ENCODE data around the gene APBB2.

Gene APBB2

DNA sequence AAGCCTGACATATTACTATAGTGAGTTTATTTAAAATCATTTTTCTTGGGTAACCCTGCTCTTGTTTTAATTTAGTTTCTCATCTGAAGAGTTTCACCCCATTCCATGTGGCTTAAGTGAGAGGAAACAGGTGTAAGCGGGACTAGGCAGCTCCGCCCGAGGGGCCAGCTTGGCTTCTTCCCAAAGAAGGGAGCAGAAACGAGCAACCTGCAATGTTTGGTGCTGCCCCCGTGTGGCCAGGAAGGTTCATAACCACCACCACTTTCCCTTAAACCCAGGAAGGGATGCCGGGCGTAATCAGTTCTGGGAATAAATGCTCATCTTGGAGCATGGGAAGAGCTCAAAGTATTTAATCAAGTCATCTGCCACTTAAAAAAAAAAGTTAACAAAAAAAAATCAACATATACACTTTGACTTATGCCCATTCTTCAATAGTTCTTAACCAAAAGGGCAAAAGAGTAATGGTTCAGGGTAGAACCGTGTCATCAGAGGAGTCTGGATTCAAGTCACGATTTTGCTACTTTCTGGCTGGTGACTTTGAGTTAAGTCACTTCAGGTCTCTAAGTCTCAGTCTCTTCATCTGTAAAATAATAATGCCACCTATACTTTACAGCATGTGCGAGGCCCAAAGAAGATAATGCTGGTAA, 316.7 kb downstream of the APBB2 start:
- peak; percentile 19 for DNase-seq (ENCODE audit: low read depth)

DNA sequence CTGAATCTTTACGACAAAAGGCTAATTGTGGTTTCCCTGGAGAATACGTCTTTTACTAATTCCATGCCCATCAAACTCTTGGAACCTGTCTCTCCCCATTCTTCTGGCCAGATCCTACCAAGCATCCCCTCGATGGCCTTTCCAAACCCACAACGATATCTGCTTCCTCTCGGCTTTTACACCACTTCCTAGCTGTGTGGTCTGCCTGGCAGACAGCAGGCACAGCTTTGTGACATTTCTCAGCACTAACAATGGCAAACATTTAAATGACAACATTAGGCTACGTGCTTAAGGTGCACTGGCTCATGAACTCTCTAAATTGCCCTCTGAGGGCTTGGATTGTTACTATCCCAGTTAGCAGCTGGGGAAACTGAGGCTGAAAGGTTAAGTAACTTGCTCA, 323.6 kb downstream of the APBB2 start:
- DNase-seq (ENCODE audit: low read depth): no peak

DNA sequence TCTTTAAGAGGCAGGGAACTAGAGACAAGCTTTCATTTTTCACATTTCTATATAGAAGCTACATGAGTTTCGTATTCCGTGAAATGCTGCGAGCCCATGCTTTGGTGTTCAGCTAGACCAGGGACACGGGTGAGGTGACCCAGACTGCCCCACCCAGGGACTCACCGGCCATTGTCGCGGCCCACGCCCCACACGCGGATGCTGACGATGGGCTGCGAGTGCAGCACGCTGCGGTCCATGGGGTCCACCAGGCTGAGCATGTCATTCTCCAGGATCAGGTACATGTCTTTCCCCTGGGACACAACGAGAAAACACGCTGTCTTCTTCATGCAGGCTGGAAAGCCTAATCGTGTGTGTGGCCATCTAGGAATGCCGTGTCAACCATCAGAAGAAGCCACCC, 324.1 kb downstream of the APBB2 start:
- no peak for DNase-seq (ENCODE audit: low read depth)

DNA sequence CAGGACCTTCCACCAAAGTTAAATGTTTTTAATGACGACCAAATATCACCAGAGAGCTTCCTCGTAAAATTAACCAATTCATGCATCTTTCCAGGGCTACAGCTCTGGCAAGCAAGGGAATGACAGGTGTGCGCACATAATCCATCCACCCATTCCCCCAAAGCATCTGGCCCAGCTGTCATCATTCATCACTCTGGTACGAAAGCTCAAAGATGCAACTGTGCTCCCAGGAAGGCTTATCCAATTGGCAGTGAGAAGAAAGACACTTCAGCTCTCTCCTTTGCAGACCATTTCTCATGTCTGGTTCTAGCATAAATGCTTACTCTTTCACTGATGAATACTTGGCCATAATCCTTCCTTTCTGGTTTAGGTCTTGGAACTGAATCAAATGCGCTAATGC, 325.4 kb downstream of the APBB2 start:
- DNase-seq (ENCODE audit: low read depth): no peak

DNA sequence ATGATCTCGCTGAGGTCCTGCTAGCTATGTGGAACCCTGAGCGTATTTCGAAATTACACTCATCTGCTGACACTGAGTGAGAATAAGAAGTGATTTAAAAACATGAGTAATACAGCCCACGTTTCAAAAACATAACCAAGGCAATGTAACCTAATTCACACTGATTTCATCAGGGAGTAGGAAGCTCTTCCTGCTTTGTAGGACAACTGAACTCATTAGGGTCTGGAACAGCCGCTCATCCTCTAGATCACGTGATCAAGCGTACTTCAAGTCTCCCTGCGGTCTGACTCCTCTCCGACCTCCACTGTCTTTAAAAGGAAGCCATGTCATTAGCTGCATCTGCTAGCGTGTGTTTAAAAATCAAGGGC, 326.6 kb downstream of the APBB2 start:
- no peak for DNase-seq (ENCODE audit: low read depth)

DNA sequence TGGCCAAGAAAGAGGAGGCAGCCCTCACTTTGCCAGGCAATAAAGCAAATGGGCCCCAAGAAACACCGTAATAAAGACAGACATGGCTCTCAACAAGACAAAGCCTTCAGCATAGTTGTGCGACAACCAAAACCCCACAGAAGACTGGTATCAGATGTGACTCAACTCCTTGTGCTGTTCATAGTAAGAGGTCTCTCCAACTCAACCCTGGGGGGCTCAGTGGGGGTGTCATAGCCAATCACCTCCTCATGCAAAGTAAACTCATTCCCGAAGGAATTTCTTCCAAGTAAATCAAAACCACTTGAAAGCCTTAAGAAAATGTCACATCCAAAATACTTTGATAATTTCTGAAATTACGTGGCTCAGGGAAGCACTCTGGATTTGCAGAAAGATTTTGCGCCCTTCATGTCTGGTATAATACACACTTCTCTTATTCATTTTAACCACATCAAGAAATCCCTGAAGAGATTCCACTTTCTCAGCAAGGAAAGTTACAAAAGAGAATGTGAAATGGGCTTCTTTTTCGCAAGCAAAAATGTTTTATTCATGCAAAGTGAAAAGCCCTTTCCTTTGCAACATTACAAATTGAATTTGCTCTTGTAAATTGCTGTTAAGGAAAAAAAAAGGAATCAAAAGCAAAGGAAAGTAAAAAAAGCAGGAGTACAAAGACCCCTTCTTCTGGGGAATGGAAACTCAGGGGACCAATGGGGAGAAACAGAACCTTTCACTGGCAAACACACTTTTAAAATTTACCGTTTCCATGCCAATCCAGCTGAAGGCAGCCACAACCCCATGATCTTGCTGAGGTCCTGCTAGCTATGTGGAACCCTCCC, 327.2 kb downstream of the APBB2 start:
- DNase-seq (ENCODE audit: low read depth): no peak

DNA sequence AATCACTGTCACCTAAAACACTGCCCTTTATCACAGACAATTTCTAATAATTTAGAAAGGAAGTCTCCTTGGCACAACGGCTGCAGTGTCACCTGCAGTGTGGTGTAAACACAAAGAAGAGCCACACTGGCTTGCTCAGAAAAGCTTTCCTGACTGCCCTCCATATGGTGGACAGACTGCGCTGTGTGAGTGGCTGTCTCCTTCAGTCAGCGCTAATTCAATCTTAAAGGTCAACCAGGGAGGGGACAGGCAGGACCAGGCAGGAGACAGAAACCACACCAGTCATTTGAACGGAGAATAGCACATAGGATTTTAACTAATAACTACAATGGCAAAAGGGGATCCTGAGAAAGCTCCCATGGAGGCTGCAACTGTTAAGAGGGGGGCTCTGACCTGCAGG, 332.5 kb downstream of the APBB2 start:
- DNase-seq (ENCODE audit: low read depth): no peak

DNA sequence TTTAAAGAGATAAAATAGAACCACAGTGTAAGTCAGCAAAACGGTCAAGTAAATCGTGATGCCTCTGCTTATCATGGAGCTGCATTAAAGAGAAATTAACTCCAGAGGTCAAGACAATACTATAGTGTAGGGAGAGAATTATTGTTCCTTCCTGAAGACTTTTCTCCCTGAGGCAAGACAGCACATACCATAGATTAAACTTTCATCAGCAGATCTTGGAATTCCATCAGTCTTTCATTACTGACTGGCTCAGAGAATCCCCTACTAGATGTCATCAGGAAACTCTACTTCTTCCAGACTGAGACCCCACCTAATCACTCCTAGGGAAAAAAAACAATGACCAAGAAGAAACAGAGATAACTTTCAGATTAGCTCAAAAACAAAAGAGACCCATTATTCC, 333.2 kb downstream of the APBB2 start:
- DNase-seq (ENCODE audit: low read depth): no peak

DNA sequence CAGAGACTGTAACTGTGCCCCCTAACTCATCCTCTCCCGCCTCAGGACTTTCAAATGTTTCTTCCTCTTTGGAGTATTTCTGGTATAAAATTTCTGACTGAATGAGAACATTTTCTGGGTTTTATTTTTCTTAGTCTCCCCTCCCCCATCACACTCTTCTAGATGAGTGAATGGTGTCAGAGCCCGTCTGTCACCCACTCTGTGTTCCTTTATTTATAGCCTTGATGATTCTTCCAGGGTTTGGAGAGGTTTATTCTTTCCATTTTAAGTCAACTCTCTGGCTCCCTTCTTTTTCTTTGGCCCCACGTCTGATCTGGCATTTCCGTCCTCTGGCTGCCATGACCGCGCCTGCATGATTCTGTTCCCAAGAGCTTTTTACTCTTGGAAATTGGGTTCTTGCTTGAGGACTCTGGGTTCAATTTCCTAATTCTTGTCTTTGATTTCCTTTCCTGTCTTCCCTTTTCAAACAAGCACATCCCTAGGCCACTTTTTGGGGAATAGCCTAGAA, 335.7 kb downstream of the APBB2 start:
- DNase-seq (ENCODE audit: low read depth): no peak

DNA sequence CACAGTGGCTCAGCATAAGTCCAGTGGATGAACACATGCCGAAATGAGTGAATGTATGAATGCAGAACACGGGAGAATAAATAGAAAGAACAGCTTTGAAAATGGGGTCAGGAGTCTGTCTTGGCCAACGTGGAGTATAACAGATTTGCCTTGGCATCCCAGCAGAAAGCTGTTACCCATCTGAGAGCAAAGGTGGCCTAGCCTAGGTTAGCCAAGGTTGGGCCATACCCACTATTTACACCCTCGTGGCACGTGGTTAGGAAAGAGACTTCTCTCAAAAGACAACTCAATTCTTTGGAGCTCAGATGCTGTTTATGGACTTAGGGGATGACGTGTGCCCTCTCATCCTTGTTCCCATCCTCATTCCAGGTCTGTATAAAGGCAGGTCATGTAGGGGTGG, 337.3 kb downstream of the APBB2 start:
- no peak for DNase-seq (ENCODE audit: low read depth)

DNA sequence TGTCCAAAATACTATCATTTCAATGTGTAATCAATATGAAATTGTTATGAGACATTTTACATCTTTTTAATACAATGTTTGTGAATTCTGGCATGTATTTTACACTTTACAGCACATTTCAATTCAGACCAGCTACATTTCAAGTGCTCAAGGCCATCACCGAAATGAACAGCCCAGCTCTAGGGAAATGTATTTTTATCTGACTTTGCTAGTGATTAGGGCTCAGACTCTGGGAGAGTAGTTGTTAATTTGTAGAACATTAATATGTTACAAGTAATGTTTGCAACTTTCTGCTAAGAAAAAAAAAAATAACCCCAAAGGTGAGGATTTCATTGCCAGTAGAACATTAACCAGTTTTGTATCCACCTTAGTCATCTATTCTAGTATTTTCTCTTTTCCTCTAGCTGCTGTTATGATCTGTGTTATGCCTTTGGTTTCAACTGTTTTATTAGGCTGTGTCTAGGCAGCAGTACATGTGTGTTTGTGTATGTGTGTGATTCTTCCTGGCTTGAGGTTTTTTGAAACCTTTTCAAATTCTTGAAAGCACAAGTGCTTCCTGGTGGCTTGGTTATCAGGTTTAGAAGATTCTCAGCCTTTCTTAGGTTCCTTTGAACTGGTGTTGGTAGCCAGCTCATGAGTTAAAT, 338.7 kb downstream of the APBB2 start:
- no peak for DNase-seq (ENCODE audit: low read depth)

DNA sequence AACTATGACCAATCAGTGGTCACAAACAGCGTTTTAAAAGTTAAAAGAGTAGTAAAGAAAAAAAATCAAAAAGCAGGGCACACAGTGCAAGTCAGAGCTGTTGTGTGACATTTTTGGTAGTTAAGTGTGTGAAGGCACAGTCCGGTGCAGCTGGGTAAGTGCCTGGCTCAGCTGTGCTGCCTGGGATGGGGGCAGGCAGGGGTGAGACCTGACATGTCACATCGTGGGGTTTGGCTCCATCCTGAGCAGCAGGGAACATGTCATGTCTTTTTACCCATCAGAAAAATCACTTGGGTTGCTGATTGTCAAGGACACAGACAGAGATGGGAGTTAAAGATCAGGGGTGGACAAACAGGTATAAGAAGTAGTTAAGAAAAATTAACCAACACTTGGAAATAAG, 339.4 kb downstream of the APBB2 start:
- no peak for DNase-seq (ENCODE audit: low read depth)

DNA sequence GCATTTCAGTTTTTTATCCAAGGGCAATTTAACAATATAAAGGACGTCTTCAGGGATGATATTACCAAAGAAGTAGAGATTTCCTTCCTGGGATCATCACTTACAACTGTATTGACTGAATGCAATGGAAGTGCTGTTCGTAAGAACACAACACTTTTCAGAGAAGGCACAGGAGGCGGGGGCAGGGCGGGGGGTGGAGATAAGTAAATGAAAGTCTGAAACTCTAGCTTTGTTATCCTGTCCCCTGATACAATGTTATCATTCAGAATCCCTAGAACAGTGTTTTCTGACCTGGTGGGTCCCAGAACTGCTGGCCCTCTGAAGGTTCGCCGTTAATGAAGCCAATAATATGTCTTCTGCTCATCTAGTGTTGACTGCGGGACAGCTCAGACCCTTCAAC, 340.0 kb downstream of the APBB2 start:
- no peak for DNase-seq (ENCODE audit: low read depth)

DNA sequence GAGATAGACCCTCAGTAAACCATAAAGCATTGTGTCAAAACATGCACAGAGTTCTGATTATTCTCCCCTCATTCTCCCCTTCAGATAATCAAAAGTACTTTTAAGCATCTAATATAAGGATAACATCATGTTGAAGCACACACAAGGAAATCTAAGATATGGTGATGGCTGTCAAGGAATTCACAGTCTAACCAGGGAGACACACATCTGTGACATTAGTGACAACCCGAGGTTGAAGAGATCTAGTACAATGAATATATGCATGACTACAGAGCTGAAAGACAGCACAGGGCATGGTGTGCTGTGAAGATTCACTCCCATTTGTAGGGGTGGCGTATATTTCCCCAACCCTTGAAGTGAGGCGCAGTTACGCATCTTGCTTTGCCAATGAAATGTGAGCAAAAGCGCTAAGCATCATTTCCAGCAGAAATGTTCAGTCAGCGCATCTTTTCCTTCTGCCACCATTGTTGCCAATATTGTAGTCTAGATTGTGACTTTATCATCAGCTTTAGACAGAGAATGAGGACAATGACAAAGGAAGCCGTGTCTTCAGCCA, 342.6 kb downstream of the APBB2 start:
- DNase-seq (ENCODE audit: low read depth): no peak

DNA sequence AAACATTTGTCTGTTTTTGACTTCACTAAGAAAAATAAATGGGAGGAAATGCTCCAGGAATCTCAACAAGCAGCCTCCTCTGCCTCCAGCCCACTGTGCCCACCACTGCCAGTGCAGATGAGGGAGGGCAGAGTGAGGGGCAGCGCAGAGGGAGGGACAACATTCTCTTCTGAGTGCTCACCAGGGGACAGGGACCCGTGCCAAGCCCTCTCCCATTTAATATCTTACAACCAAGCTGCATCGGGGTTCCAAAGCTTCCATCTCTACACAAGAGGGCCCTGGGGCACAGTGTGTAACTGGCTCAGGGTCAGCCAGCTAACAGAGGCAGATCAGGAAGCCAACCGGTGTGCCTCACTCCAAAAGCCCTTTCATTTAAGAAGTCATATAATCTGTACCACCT, 344.2 kb downstream of the APBB2 start:
- DNase-seq (ENCODE audit: low read depth): no peak

DNA sequence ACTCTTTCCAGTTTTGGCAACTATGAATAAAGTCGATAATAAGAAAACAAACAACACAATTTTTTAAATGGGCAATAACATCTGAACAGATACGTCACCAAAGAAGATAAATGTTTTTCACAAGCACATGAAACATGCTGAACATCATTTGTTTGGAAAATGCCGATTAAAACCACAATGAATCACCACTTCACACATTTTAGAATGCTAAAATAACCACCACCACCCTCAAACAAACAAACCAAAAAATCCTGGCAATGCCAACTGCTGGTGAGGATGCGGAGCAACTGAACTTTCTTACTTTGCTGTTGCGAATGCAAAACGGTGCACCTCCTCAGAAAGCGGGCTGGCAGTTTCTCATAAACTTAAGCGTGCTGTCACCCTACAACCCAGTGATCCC, 348.6 kb downstream of the APBB2 start:
- no peak for DNase-seq (ENCODE audit: low read depth)

DNA sequence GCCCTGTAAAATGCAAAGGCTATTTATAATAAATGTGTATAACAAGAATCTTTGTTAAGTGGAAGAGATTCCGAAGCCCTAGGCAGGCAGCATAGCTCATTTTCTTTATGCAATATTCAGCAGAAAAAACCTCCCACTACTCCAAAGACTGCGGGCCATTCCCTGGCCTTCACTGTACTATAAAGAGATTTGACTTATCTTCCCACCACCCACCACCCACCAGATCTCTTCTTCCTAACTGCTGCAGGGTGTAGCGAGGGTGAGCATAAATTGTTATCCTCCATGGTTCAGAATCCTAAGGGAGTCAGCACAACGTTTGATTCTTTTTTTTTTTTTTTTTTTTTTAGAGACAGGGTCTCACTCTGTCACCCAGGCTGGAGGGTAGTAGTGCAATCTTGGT, 349.8 kb downstream of the APBB2 start:
- DNase-seq (ENCODE audit: low read depth): no peak

DNA sequence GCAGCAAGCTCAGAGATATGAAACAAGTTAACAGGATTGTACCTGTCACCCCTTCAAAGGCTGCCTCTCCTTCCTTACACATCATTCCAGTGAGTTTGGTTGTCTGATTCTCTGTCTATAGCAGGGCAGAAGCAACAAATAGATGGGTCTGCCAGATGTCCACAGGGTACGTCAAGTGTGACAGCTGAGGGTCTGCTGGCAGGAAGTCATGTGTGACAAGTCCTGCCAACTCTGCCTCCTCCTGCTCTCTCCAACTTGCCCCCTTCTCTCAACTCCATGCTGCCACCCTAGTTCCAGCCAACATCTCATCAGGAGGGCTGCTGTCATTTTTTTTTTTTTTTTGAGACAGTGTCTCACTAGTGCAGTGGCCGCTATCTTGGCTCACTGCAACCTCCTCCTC, 355.4 kb downstream of the APBB2 start:
- no peak for DNase-seq (ENCODE audit: low read depth)

DNA sequence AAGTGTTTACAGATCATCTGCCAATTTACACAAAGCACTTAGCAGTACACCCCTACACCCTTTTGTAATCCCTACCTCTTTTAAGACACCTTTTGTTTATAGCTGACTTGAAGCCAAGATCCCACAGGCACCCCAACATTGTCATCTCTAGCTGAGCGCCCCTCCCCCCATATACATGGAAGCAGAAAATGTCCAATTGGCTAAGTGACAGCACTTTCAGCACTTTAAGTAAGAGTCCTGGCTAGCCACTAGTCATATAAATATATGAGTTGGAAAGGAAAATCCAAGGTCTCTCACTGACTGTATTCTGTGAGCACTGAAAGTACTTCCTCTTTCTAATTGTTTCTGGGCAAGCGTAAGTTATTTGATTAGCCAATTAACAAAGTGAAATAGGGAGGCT, 356.4 kb downstream of the APBB2 start:
- no peak for DNase-seq (ENCODE audit: low read depth)

DNA sequence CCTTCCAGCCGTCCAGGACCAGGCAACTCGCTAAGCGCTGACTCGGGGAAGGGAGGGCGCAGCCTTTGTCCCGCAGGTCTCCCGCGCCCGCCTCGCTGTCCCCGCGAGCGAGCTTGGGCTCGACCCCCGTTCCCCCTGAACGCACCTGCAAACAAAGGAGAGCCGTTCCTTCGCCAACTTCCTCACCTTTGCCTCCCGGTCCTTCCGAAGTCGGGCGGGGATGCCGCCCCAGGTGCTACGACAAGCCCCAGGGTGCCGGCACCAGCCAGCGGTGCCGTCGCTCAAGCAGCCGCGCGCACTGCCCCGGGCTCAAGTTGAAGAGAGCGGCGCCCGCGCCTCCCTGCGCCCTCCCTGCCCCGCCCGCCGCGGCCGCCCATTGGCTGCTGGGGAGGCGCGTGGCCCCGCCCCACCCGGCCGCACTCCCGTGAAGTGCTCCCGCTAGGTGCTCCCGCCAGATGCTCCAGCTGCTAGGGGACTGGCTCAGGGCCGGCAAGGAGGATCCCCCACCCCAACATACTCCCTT, 357.4 kb downstream of the APBB2 start:
- peak; percentile 4 for DNase-seq (ENCODE audit: low read depth)

DNA sequence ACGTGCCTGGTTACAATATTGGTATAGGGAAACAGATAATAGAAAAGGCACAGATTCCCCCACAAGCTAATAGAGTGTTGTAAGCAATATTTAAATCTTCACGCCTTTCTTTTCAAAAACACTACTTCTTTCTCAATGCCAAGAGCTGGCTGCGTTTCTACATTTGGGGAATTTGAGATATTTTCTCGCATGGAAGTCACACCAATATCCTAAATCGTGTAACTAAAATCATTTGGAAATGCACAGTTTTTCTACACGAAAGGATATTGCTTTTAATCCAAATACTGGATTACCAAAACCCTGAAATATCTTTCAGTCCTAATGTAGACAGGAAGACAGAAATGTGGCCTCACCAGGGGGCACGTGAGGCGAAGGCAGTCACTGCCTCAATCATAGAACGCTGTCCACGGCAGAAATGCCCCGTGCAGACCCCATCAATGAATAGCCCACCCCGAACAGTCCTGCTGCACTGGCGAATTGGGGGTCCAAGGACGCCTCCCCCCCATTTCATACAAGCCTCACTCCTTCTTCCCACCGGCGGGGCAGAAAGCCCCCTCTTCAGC, 358.0 kb downstream of the APBB2 start:
- no peak for DNase-seq (ENCODE audit: low read depth)

DNA sequence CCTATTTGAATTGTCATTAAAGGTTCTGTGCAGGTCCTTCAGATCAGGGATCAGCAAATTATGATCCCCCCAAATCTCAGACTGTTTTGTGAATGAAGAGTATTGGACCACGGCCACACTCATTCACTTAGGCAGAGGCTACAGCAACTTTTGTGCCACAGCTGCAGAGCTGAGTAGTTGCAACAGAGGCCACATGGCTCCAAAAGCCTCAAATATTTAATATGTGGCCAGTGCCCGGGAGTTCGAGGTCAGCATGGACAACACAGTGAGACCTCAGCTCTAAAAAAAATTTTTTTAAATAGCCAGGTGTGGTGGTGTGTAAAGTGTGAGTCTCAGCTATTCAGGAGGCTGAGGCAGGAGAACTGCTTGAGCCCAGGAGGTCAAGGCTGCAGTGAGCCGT, 363.8 kb downstream of the APBB2 start:
- no peak for DNase-seq (ENCODE audit: low read depth)

Data from stimulated activated CD8-positive, alpha-beta memory T cell treated with anti-CD3 and anti-CD28 coated beads, Interleukin-12 subunit alpha, Interleukin-12 subunit beta, amount 100 ng/mL, for 4 hours (primary cell).